Measurements from ENCODE around the gene IL1RN. TPM values are rescaled to one million over a fixed set of nuclear protein-coding genes. Genes with fewer than 3 reads are reported as not detected.

The IL1RN gene
- polyA plus RNA-seq, 1 of the 3 experiments (the other 2 are of a cell fraction), result not detected

DNA sequence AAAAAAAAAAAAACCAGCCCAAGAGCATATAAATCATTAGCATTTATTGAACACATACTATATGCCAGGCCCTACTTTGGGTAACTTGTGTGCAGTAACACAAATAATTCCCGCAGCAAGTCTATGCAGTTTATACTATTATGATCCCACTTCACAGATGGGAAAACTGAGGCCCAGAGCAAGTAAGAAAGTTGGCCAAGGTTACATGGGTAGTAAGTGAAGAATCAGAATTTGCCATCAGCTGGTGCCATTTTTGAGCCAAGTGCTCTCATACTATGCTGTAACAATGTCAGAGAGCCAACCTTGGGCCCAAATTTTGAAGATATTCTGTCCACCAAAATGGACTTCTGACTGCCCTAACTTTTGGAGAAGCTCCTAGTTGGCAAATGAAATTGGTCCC, 32.9 kb downstream of the IL1RN start:
- Histone ChIP-seq H3K27me3 (ENCODE audit: insufficient read depth) (peaks cover 22% of the 10 kb centered on the region; the same call in 1 of the 2 replicates), H3K9ac (no peak overlapping the region), H3K9me3 (no peaks in the 10 kb centered on the region), H3F3A (replicated peaks; ENCODE audit: insufficient read depth) (no peaks in the 10 kb centered on the region), H3K27ac (ENCODE audit: low read depth in 2 of 2, low read length in 1 of 2) (no peak overlapping the region), H2AFZ (ENCODE audit: low read depth) (no peak overlapping the region), H3K4me2 (no peak overlapping the region), H3K9me2 (no peaks in the 10 kb centered on the region), H3K4me3 (ENCODE audit: low read depth in 2 of 2, low read length in 1 of 2) (no peak overlapping the region), H3K79me2 (ENCODE audit: insufficient read depth) (no peaks in the 10 kb centered on the region), H3K4me1 (ENCODE audit: control insufficient read depth in 1 of 2, insufficient read depth in 2 of 2, low read depth in 1 of 2, low read length in 1 of 2) (no peaks in the 10 kb centered on the region), H4K20me1 (ENCODE audit: insufficient read depth) (no peaks in the 10 kb centered on the region), H3K36me3 (replicated peaks in 1 of 2; ENCODE audit: control insufficient read depth in 1 of 2, insufficient read depth in 2 of 2, low read length in 1 of 2) (no peaks in the 10 kb centered on the region)
- 72% methylated on average over 1 of the region's 1 CpG for WGBS (ENCODE audit: low lambda C conversion rate)
- DNase-seq, result no peak
- TF ChIP-seq GABPA (IDR thresholded peaks at IDR 0.05; ENCODE audit: low read depth) (no peak), EP300 (IDR thresholded peaks at IDR 0.05; ENCODE audit: borderline replicate concordance in 1 of 2, low read depth in 1 of 2, low read length in 1 of 2) (no peak), TCF12 (IDR thresholded peaks at IDR 0.05) (no peak), NRF1 (IDR thresholded peaks at IDR 0.05; ENCODE audit: low read depth, low read length) (no peak)
- ChIA-PET CTCF (no interaction called here), POLR2A (no interaction called here)

DNA sequence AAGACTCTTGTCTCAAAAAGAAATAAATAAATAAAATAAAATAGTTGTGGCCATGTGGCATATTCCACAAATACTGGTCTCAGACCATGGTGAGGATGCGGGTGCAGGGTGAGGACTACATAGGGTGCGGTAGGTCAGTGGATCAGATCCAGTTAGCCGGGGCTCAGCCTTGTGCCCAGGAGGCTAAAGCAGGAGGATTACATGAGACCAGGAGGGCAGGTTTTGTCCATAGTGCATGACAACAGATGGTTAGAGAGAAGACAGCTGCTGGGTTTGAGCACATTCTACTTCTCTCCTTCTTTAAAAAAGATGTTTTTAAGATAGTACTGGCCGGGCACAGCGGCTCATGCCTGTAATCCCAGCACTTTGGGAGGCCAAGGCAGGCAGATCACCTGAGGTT, 33.6 kb downstream of the IL1RN start:
- H3K4me2 ChIP-seq, result no peak overlapping the region
- H3K4me1 ChIP-seq (ENCODE audit: control insufficient read depth in 1 of 2, insufficient read depth in 2 of 2, low read depth in 1 of 2, low read length in 1 of 2), result no peaks in the 10 kb centered on the region
- no peak overlapping the region for H3K27ac ChIP-seq (ENCODE audit: low read depth in 2 of 2, low read length in 1 of 2)
- H3K9ac ChIP-seq, result no peak overlapping the region
- no peaks in the 10 kb centered on the region for H3F3A ChIP-seq (replicated peaks; ENCODE audit: insufficient read depth)
- no peaks in the 10 kb centered on the region for H3K36me3 ChIP-seq (replicated peaks in 1 of 2; ENCODE audit: control insufficient read depth in 1 of 2, insufficient read depth in 2 of 2, low read length in 1 of 2)
- no peak for DNase-seq
- no peak overlapping the region for H2AFZ ChIP-seq (ENCODE audit: low read depth)
- CTCF ChIA-PET, result interaction anchor here (0.8 kb wide), 1 partner anchor 435 kb away, joined by 3 read pairs; no protein-coding TSS in a partner anchor
- 45% methylated on average over 5 of the region's 5 CpGs for WGBS (ENCODE audit: low lambda C conversion rate)
- no peaks in the 10 kb centered on the region for H3K79me2 ChIP-seq (ENCODE audit: insufficient read depth)
- no peaks in the 10 kb centered on the region for H3K9me3 ChIP-seq
- H3K27me3 ChIP-seq (ENCODE audit: insufficient read depth), result peaks cover 17% of the 10 kb centered on the region; the same call in 1 of the 2 replicates
- H3K9me2 ChIP-seq, result no peaks in the 10 kb centered on the region
- H4K20me1 ChIP-seq (ENCODE audit: insufficient read depth), result no peaks in the 10 kb centered on the region
- POLR2A ChIA-PET, result no interaction called here
- no peak for TF ChIP-seq FOXJ3 (CRISPR knock-in tag; IDR thresholded peaks at IDR 0.05)
- no peak overlapping the region for H3K4me3 ChIP-seq (ENCODE audit: low read depth in 2 of 2, low read length in 1 of 2)

GRCh38 chr2:113162173-113162572, 34.8 kb downstream of the IL1RN start:
- Histone ChIP-seq H3K27me3 (ENCODE audit: insufficient read depth) (peaks cover 8% of the 10 kb centered on the region; the same call in 1 of the 2 replicates), H3K27ac (ENCODE audit: low read depth in 2 of 2, low read length in 1 of 2) (no peak overlapping the region), H3K9me3 (no peaks in the 10 kb centered on the region), H3K9me2 (no peaks in the 10 kb centered on the region), H4K20me1 (ENCODE audit: insufficient read depth) (no peaks in the 10 kb centered on the region), H3K4me2 (no peak overlapping the region), H3K36me3 (replicated peaks in 1 of 2; ENCODE audit: control insufficient read depth in 1 of 2, insufficient read depth in 2 of 2, low read length in 1 of 2) (no peaks in the 10 kb centered on the region), H3K4me3 (ENCODE audit: low read depth in 2 of 2, low read length in 1 of 2) (no peak overlapping the region), H3K9ac (no peak overlapping the region), H2AFZ (ENCODE audit: low read depth) (no peak overlapping the region), H3F3A (replicated peaks; ENCODE audit: insufficient read depth) (no peaks in the 10 kb centered on the region), H3K4me1 (ENCODE audit: control insufficient read depth in 1 of 2, insufficient read depth in 2 of 2, low read depth in 1 of 2, low read length in 1 of 2) (no peaks in the 10 kb centered on the region), H3K79me2 (ENCODE audit: insufficient read depth) (no peaks in the 10 kb centered on the region)
- CTCF ChIA-PET, result interaction anchor here (1.0 to 4.3 kb wide), 2 partner anchors 25 to 37 kb away, joined by 3 to 24 read pairs; no protein-coding TSS in a partner anchor
- no peak for DNase-seq
- POLR2A ChIA-PET, result no interaction called here
- WGBS (ENCODE audit: low lambda C conversion rate), result 48% methylated on average over 8 of the region's 10 CpGs
- TF ChIP-seq PBX3 (IDR thresholded peaks at IDR 0.05) (no peak), REST (IDR thresholded peaks at IDR 0.05; ENCODE audit: low read depth, low read length) (no peak), FOXJ3 (CRISPR knock-in tag; IDR thresholded peaks at IDR 0.05) (no peak)

Data from SK-N-SH (cell line).